Epithelial cell of esophagus (primary cell): ENCODE results near the gene AKAP6.

ENCODE experiments used
- DNase-seq: peaks from one replicate; pipeline ENCODE4 v3.0.0; 2010; ENCODE audit warnings: low read depth
- H3K4me3 ChIP-seq: 2 replicates; pipeline ENCODE4 v1.5.1; 2011; ENCODE audit warnings: mild to moderate bottlenecking, low read length, control low read depth
- TF ChIP-seq, protein P1 (sequence below): IDR thresholded peaks from 2 replicates; pipeline ENCODE4 v1.5.1; 2011; ENCODE audit warnings: low read depth, mild to moderate bottlenecking, low read length, control low read depth, inconsistent platforms; ENCODE audit not compliant: insufficient read depth; ENCODE audit errors: missing control alignments

Gene AKAP6

DNA sequence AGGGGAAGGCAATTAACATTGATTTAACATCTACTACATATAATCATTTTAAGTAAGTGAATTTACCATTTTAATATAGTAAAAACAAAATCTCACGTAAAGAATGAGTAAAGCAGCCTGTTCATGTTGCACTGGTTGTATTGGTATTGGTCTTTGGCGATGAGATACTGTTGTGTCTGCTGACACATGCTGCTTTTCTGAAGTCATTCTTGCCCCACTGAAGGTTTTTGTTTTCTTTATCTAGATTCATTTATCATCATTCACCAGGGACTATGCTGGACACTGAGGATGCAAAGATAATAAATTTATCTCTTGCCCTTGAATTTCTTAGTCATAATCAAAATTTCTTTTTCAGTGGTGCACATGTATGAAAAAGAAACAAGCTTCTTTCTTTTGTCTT lies 363.3 kb downstream of the AKAP6 start:
- H3K4me3 ChIP-seq: no peak overlapping the region
- TF ChIP-seq, protein P1, sequence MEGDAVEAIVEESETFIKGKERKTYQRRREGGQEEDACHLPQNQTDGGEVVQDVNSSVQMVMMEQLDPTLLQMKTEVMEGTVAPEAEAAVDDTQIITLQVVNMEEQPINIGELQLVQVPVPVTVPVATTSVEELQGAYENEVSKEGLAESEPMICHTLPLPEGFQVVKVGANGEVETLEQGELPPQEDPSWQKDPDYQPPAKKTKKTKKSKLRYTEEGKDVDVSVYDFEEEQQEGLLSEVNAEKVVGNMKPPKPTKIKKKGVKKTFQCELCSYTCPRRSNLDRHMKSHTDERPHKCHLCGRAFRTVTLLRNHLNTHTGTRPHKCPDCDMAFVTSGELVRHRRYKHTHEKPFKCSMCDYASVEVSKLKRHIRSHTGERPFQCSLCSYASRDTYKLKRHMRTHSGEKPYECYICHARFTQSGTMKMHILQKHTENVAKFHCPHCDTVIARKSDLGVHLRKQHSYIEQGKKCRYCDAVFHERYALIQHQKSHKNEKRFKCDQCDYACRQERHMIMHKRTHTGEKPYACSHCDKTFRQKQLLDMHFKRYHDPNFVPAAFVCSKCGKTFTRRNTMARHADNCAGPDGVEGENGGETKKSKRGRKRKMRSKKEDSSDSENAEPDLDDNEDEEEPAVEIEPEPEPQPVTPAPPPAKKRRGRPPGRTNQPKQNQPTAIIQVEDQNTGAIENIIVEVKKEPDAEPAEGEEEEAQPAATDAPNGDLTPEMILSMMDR: no peak
- DNase-seq: no peak

DNA sequence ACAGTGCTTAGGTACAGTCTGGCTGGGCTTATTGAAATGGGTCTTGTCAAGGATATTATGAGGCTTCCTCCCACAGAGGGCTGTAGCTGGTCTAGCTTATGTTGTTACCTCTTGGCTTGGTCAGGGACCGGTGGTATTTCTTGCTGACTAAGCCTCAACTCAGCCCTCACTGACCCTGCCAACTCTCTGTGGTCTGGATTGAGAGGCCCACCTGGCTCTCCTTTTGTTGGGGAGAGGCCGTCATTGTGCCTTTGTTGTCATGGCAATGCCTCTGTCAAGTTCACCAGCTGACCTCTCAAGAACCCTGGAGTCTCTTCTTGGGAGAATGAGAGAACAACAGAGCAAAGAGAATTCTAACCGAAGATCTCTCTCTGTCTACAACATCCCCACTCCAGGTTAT lies 364.0 kb downstream of the AKAP6 start:
- TF ChIP-seq, protein P1: no peak
- no peak for DNase-seq
- no peak overlapping the region for H3K4me3 ChIP-seq

DNA sequence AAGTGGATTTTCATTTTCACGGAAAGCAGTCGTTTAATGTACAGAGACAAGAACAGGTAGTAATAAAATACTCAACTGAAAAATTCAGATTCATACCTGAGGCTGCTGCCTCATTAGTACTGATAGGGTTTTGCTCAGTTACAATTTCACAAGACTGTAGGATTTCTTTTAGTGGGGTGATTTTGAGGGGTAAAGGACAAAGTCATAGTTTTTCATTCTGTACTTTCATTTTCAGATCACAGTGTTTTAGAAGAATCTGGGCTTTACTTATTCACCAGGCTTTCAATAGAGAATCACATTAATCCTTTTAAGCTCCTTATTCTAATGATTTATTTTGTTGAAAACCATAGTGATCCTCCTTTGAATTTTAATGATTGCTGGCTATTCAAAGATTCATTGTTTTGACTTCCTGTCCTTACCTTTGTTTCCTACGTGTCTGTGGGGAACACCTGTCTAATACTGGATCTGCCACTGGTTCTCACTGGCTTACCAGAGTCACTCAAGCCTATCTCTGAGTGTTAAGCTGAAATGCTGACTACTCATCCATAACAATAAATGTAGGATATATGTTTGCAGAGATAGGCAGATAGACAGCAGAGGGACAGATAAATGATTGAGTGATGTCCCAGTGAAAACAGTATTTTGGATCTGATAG lies 365.8 kb downstream of the AKAP6 start:
- DNase-seq: no peak
- no peak overlapping the region for H3K4me3 ChIP-seq
- TF ChIP-seq, protein P1: no peak

DNA sequence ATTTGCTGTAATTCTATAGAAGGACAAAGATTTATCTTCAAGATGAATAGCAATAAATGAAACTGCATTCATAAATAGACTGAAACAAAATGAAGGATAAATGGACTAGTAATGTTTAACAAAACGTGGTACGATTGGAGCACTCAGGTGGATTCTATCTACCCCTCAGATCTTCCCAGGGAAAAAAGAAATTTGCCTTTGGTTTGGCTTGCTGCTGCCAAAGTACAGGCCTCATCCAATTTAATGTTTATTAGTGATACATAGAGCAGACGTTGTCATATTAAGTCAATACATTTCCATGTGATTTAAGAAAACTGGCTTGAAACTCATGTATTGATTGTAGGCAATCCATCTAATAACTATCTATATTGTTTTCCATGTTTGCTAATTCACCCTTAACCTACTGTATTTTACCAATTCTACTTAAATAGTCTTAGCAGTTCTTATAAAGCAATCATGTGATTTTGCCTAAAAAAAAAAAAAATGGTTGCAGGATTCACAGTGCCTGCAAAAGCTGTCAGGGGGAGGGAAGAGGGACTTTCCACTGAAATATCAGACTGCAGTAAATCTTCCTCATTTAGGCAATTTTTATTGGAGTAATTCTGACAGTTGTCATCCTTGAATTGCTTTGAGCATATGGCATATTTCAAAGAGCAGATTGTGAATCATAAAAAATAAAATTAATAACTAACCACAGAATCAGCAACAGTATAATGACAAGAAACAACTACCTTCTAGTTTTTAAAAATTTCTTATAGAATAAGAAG lies 367.4 kb downstream of the AKAP6 start:
- TF ChIP-seq, protein P1: no peak
- no peak for DNase-seq
- H3K4me3 ChIP-seq: no peak overlapping the region

DNA sequence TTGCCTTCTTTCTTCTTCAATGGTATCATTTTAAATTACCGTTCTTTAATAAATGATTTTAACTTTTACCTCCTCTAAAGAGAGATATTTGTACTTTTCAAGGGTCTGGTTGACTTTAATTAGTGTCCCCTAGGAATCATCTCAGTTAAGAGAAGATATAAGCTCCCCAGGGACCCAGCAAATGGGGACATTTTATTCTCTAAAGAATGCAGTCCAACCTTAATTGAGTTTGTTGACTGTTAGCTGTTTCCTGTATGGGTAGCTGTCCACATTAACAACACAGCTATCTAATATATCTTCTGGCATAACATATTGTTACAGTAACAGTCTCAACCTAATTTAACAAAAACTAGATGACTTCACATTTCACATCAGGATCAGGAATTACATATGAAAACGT lies 368.0 kb downstream of the AKAP6 start:
- H3K4me3 ChIP-seq: no peak overlapping the region
- no peak for DNase-seq
- TF ChIP-seq, protein P1: no peak

DNA sequence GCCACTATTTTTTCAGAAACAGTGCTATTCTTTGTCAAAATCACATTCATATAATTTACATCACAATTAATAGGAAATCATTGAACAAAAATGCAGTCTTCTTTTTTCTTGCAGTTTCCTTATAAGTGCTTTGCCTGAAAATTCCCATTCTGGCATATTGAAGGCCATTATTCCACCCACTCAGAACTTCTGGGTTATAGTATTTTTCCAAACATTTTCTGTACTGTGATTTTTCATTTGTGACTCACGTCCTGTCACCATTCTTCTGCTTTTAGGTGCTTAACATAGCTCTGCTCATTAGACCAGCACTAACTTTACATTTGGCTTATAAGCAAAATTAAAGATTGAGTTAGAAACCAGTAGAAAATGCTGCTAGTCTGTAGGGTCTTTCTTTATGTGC lies 368.6 kb downstream of the AKAP6 start:
- peak; percentile 14 for DNase-seq
- H3K4me3 ChIP-seq: no peak overlapping the region
- TF ChIP-seq, protein P1: no peak
